Tibial artery (tissue), 4 donors: ENCODE data around the gene PDK2.

ENCODE experiments used
- DNase-seq, 2 donors: peaks; one replicate each; pipeline ENCODE4 v3.0.0-alpha.2; 2019
- H3K27ac ChIP-seq, 2 donors: fragments of 200-600 bp; sonication (generic) in 1 of 2; 1 replicate in 1 of 2; 2 replicates in 1 of 2; pipeline ENCODE4 v1.5.1; 2018 to 2019; ENCODE audit warnings: mild to moderate bottlenecking in 1 of 2
- H3K27me3 ChIP-seq, 2 donors: fragments of 200-600 bp; sonication (generic) in 1 of 2; one replicate each; pipeline versions ENCODE4 v1.5.1 to v1.6.0; 2016 to 2019
- H3K36me3 ChIP-seq, 3 donors: fragments of 200-600 bp; sonication (generic) in 2 of 3; one replicate each; pipeline ENCODE4 v1.5.1; 2016 to 2019; ENCODE audit warnings: mild to moderate bottlenecking in 2 of 3
- H3K4me1 ChIP-seq, 4 donors: fragments of 200-600 bp; sonication (generic) in 2 of 4; 1 replicate in 3 of 4; 2 replicates in 1 of 4; pipeline ENCODE4 v1.5.1; 2016 to 2019
- H3K4me3 ChIP-seq, 2 donors: fragments of 200-600 bp; sonication (generic) in 1 of 2; 1 replicate in 1 of 2; 2 replicates in 1 of 2; pipeline ENCODE4 v1.5.1; 2018 to 2019; ENCODE audit warnings: mild to moderate bottlenecking in 2 of 2
- H3K9me3 ChIP-seq, 3 donors: fragments of 200-600 bp; sonication (generic) in 1 of 3; one replicate each; pipeline ENCODE4 v1.5.1; 2016 to 2019
- CTCF ChIP-seq, 2 experiments: fragments of 200-600 bp in 1 of 2; fragments of 450-650 bp in 1 of 2; IDR thresholded peaks; one replicate each; pipeline ENCODE4 v1.5.1; 2017 to 2019; ENCODE audit warnings: antibody characterized with exemption in 2 of 2, mild to moderate bottlenecking in 1 of 2, moderate library complexity in 1 of 2
- intact Hi-C: fragments of 100-400 bp; cut with DNase I; formaldehyde crosslinking; loops from one replicate; pipeline ENCODE4 v1.15.0; 2023; ENCODE audit warnings: low total_unique reads

PDK2 gene

GRCh38 chr17:50088952-50089825 lies 6.0 kb upstream of the PDK2 start:
- H3K27ac ChIP-seq, result no peak overlapping the region
- H3K9me3 ChIP-seq, result no peaks in the 10 kb centered on the region
- intact Hi-C loops, result no loop called here
- H3K4me1 ChIP-seq, result peaks cover 0 to 4% (median 0%) of the 10 kb centered on the region in 4 donors
- no peaks in the 10 kb centered on the region for H3K27me3 ChIP-seq
- H3K4me3 ChIP-seq, result no peak overlapping the region
- peaks cover 31 to 45% (median 33%) of the 10 kb centered on the region in 3 donors for H3K36me3 ChIP-seq
- no peak for DNase-seq
- no peak for TF ChIP-seq CTCF (IDR thresholded peaks at IDR 0.05)

- no peak overlapping the region for H3K4me3 ChIP-seq
- H3K9me3 ChIP-seq, result no peaks in the 10 kb centered on the region
- H3K4me1 ChIP-seq, result peaks cover 0 to 5% (median 0%) of the 10 kb centered on the region in 4 donors
- peak overlapping the region in 1 of 2 donors; percentile 7 for H3K27ac ChIP-seq
- intact Hi-C loops, result loop anchor here (5.0 kb wide), 1 partner anchor 207 kb away; no protein-coding TSS in a partner anchor
- DNase-seq, result no peak
- peaks cover 31 to 39% (median 33%) of the 10 kb centered on the region in 3 donors for H3K36me3 ChIP-seq
- no peak for TF ChIP-seq CTCF (IDR thresholded peaks at IDR 0.05)
- H3K27me3 ChIP-seq, result no peaks in the 10 kb centered on the region
Observed at GRCh38 chr17:50090071-50090470, 5.1 kb upstream of the PDK2 start.

GRCh38 chr17:50090971-50091917 lies 3.9 kb upstream of the PDK2 start:
- DNase-seq, result no peak
- Histone ChIP-seq H3K9me3 (no peaks in the 10 kb centered on the region), H3K27me3 (no peaks in the 10 kb centered on the region), H3K27ac (peak overlapping the region; percentile 1 to 30), H3K36me3 (peaks cover 31 to 37% (median 33%) of the 10 kb centered on the region in 3 donors), H3K4me3 (no peak overlapping the region), H3K4me1 (peaks cover 0 to 9% (median 5%) of the 10 kb centered on the region in 4 donors)
- TF ChIP-seq CTCF (IDR thresholded peaks at IDR 0.05), result no peak
- intact Hi-C loops, result loop anchor here (5.0 kb wide), 1 partner anchor 206 kb away; no protein-coding TSS in a partner anchor

GRCh38 chr17:50091918-50092285 lies 3.2 kb upstream of the PDK2 start:
- no peaks in the 10 kb centered on the region for H3K27me3 ChIP-seq
- no peak for TF ChIP-seq CTCF (IDR thresholded peaks at IDR 0.05)
- H3K36me3 ChIP-seq, result peaks cover 31 to 37% (median 33%) of the 10 kb centered on the region in 3 donors
- no peak for DNase-seq
- H3K27ac ChIP-seq, result peak overlapping the region; percentile 1 to 30
- intact Hi-C loops, result loop anchor here (5.0 kb wide), 1 partner anchor 205 kb away; no protein-coding TSS in a partner anchor
- H3K9me3 ChIP-seq, result no peaks in the 10 kb centered on the region
- H3K4me3 ChIP-seq, result no peak overlapping the region
- peaks cover 0 to 16% (median 12%) of the 10 kb centered on the region in 4 donors for H3K4me1 ChIP-seq

- intact Hi-C loops, result loop anchor here (5.0 kb wide), 1 partner anchor 204 kb away; no protein-coding TSS in a partner anchor
Observed at GRCh38 chr17:50093246-50093645, 1.9 kb upstream of the PDK2 start.

More at GRCh38 chr17:50093246-50093645, 1.9 kb upstream of the PDK2 start:
- H3K4me1 ChIP-seq, result peaks cover 0 to 25% (median 19%) of the 10 kb centered on the region in 4 donors
- H3K27ac ChIP-seq, result peak overlapping the region in 1 of 2 donors; percentile 96
- no peaks in the 10 kb centered on the region for H3K9me3 ChIP-seq
- H3K27me3 ChIP-seq, result no peaks in the 10 kb centered on the region
- TF ChIP-seq CTCF (IDR thresholded peaks at IDR 0.05), result no peak
- no peak for DNase-seq
- no peak overlapping the region for H3K4me3 ChIP-seq
- H3K36me3 ChIP-seq, result peaks cover 34 to 40% (median 37%) of the 10 kb centered on the region in 3 donors
